Measurements from ENCODE around the gene COL23A1. TPM values are rescaled to one million over a fixed set of nuclear protein-coding genes. Genes with fewer than 3 reads are reported as not detected.

COL23A1 gene
- total RNA-seq, 1 experiment from 2014 or later = not detected

DNA sequence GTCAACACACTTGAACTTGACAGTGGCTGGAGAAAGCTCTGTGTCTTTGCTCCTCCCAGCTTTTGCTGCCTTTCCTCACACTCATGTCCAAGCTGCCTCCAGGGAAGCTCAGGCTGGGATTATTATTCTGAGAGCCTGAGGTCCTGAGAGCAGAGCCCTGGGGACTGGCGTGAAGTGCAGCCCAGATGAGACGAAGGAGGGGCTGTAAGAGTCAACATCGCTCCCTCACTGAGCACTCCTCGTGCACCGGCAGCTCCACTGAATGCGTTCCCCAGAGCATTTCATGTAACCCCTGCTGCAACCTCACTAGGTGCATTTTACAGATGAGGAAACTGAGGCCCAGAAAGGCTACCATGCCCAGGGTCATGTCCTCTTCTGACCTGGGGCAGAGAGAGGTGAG lies 294.1 kb downstream of the COL23A1 start:
- ATAC-seq = no peak
- TF ChIP-seq EZH2 (IDR thresholded peaks at IDR 0.05; ENCODE audit: low read length, unreplicated experiment) = no peak
- TF ChIP-seq EZH2phosphoT487 (IDR thresholded peaks at IDR 0.05; ENCODE audit: borderline replicate concordance, low read length) = no peak
- TF ChIP-seq, protein P1, sequence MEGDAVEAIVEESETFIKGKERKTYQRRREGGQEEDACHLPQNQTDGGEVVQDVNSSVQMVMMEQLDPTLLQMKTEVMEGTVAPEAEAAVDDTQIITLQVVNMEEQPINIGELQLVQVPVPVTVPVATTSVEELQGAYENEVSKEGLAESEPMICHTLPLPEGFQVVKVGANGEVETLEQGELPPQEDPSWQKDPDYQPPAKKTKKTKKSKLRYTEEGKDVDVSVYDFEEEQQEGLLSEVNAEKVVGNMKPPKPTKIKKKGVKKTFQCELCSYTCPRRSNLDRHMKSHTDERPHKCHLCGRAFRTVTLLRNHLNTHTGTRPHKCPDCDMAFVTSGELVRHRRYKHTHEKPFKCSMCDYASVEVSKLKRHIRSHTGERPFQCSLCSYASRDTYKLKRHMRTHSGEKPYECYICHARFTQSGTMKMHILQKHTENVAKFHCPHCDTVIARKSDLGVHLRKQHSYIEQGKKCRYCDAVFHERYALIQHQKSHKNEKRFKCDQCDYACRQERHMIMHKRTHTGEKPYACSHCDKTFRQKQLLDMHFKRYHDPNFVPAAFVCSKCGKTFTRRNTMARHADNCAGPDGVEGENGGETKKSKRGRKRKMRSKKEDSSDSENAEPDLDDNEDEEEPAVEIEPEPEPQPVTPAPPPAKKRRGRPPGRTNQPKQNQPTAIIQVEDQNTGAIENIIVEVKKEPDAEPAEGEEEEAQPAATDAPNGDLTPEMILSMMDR (conservative IDR thresholded peaks at IDR 0.05; ENCODE audit: low read depth, low read length) = no peak
- H3K4me2 ChIP-seq (ENCODE audit: low read length) = no peak overlapping the region
- no peaks in the 10 kb centered on the region for H4K20me1 ChIP-seq (ENCODE audit: low read length)
- H3K9me2 ChIP-seq (replicated peaks; ENCODE audit: low read length) = no peaks in the 10 kb centered on the region
- no peak overlapping the region for H3K27ac ChIP-seq (ENCODE audit: low read length)
- H3K4me1 ChIP-seq (ENCODE audit: insufficient read depth, low read length) = no peaks in the 10 kb centered on the region
- peaks cover 11% of the 10 kb centered on the region for H3K27me3 ChIP-seq (ENCODE audit: low read length)
- no peak overlapping the region for H3K4me3 ChIP-seq (ENCODE audit: low read length)
- intact Hi-C loops (cut with micrococcal nuclease) = no loop called here
- H3K9ac ChIP-seq (ENCODE audit: low read length) = no peak overlapping the region
- no TSS peak for BruUV-seq (replicated peaks)
- H3K79me2 ChIP-seq (ENCODE audit: low read length) = no peaks in the 10 kb centered on the region
- no peaks in the 10 kb centered on the region for H3F3A ChIP-seq (ENCODE audit: low read length, unreplicated experiment)
- no peaks in the 10 kb centered on the region for H3K9me3 ChIP-seq (ENCODE audit: low read length)
- H3K36me3 ChIP-seq (ENCODE audit: low read depth, low read length) = no peaks in the 10 kb centered on the region
- H2AFZ ChIP-seq (ENCODE audit: low read length) = no peak overlapping the region
- ChIA-PET POLR2A (ENCODE audit: unreplicated experiment) (no interaction called here), CTCF (no interaction called here)
- no peak for DNase-seq

DNA sequence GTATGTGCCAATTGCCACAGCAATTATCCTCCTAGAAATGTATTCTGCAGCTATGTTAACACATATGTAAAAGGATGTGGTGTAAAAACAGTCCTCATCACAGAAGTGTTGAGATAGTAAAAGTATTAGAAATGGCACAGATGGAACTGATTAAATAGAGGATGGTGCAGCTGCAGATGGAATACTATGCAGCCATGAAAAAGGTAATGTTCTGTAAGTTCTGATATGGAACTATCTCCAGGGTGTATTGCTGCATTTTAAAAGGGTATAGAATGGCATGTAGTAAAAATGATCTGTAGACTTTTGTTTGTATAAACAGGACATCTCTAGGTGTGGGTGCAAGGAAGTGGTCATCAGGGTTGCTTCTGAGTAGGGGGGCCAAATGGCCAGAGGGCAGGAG lies 294.6 kb downstream of the COL23A1 start:
- Histone ChIP-seq H3K36me3 (ENCODE audit: low read depth, low read length) (no peaks in the 10 kb centered on the region), H3F3A (ENCODE audit: low read length, unreplicated experiment) (no peaks in the 10 kb centered on the region), H3K27me3 (ENCODE audit: low read length) (peaks cover 15% of the 10 kb centered on the region), H3K27ac (ENCODE audit: low read length) (no peak overlapping the region), H3K4me3 (ENCODE audit: low read length) (no peak overlapping the region), H3K4me1 (ENCODE audit: insufficient read depth, low read length) (no peaks in the 10 kb centered on the region), H4K20me1 (ENCODE audit: low read length) (no peaks in the 10 kb centered on the region), H3K79me2 (ENCODE audit: low read length) (no peaks in the 10 kb centered on the region), H2AFZ (ENCODE audit: low read length) (no peak overlapping the region), H3K9ac (ENCODE audit: low read length) (no peak overlapping the region), H3K4me2 (ENCODE audit: low read length) (no peak overlapping the region), H3K9me3 (ENCODE audit: low read length) (no peaks in the 10 kb centered on the region), H3K9me2 (replicated peaks; ENCODE audit: low read length) (no peaks in the 10 kb centered on the region)
- TF ChIP-seq EZH2phosphoT487 (IDR thresholded peaks at IDR 0.05; ENCODE audit: borderline replicate concordance, low read length) = no peak
- TF ChIP-seq, protein P1 (conservative IDR thresholded peaks at IDR 0.05; ENCODE audit: low read depth, low read length) = no peak
- POLR2A ChIA-PET (ENCODE audit: unreplicated experiment) = no interaction called here
- DNase-seq (no peak), ATAC-seq (no peak)
- BruUV-seq (replicated peaks) = no TSS peak
- CTCF ChIA-PET = no interaction called here
- intact Hi-C loops (cut with micrococcal nuclease) = no loop called here

DNA sequence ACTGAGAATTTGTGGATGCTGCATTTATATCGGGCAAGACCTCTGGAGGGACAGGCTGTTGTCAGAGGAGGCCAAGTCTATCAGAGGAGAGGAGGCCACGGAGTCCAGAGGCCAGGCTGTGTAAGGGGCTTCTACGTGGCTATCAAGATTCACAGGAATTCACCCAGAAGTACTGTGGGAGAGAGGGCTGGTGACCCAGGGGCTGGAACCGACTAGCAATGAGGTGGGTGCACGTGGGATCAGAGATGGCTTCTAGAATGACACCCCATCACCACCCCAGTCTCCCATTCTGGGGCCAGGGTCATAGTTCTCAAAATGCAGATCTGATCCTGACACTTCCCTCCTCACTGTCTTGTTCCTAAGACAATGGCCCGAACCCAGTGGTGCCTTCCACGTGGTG lies 296.4 kb downstream of the COL23A1 start:
- ATAC-seq = no peak
- H3K9me3 ChIP-seq (ENCODE audit: low read length) = no peaks in the 10 kb centered on the region
- BruUV-seq (replicated peaks) = no TSS peak
- no peak overlapping the region for H3K4me3 ChIP-seq (ENCODE audit: low read length)
- TF ChIP-seq EZH2phosphoT487 (IDR thresholded peaks at IDR 0.05; ENCODE audit: borderline replicate concordance, low read length) = no peak
- TF ChIP-seq, protein P1 (conservative IDR thresholded peaks at IDR 0.05; ENCODE audit: low read depth, low read length) = no peak
- ChIA-PET POLR2A (ENCODE audit: unreplicated experiment) (no interaction called here), CTCF (no interaction called here)
- H3K27ac ChIP-seq (ENCODE audit: low read length) = no peak overlapping the region
- intact Hi-C loops (cut with micrococcal nuclease) = no loop called here
- no peak for DNase-seq
- no peaks in the 10 kb centered on the region for H3K36me3 ChIP-seq (ENCODE audit: low read depth, low read length)
- H3K4me1 ChIP-seq (ENCODE audit: insufficient read depth, low read length) = peaks cover 7% of the 10 kb centered on the region; the same call in 1 of the 2 replicates
- H3K4me2 ChIP-seq (ENCODE audit: low read length) = no peak overlapping the region
- peaks cover 33% of the 10 kb centered on the region for H3K27me3 ChIP-seq (ENCODE audit: low read length)
- no peaks in the 10 kb centered on the region for H3K79me2 ChIP-seq (ENCODE audit: low read length)
- no peaks in the 10 kb centered on the region for H4K20me1 ChIP-seq (ENCODE audit: low read length)
- no peaks in the 10 kb centered on the region for H3K9me2 ChIP-seq (replicated peaks; ENCODE audit: low read length)
- no peaks in the 10 kb centered on the region for H3F3A ChIP-seq (ENCODE audit: low read length, unreplicated experiment)
- H2AFZ ChIP-seq (ENCODE audit: low read length) = no peak overlapping the region
- no peak overlapping the region for H3K9ac ChIP-seq (ENCODE audit: low read length)

All from PC-3 (cell line).